MM.1S (cell line): Measurements from ENCODE around the gene TNFSF9.

Experiments
- DNase-seq: peaks from one replicate; pipeline ENCODE4 v3.0.0-alpha.2; 2015
- H2AFZ ChIP-seq: fragments of 300-600 bp; sonication (generic); 2 replicates; pipeline ENCODE4 v1.6.0; 2016; ENCODE audit warnings: antibody characterized with exemption, low read length
- H3F3A ChIP-seq: fragments of 300-600 bp; sonication (generic); 2 replicates; pipeline ENCODE4 v1.6.1; 2016; ENCODE audit warnings: mild to moderate bottlenecking, antibody characterized with exemption, low read length, moderate library complexity, mixed read lengths; ENCODE audit not compliant: insufficient read depth
- H3K27ac ChIP-seq: fragments of 300-600 bp; sonication (generic); 2 replicates; pipeline ENCODE4 v1.5.1; 2016; ENCODE audit warnings: mild to moderate bottlenecking, low read length
- H3K27me3 ChIP-seq: fragments of 300-600 bp; sonication (generic); replicated peaks from 2 replicates; pipeline ENCODE4 v1.6.0; 2016; ENCODE audit warnings: low read length; ENCODE audit not compliant: insufficient read depth
- H3K36me3 ChIP-seq: fragments of 300-600 bp; sonication (generic); replicated peaks from 2 replicates; pipeline ENCODE4 v1.6.1; 2016; ENCODE audit warnings: mild to moderate bottlenecking, low read length, mixed read lengths; ENCODE audit not compliant: insufficient read depth
- H3K4me1 ChIP-seq: fragments of 300-600 bp; sonication (generic); 2 replicates; pipeline ENCODE4 v1.6.1; 2016; ENCODE audit warnings: low read length, mixed read lengths
- H3K4me2 ChIP-seq: fragments of 300-600 bp; sonication (generic); 2 replicates; pipeline ENCODE4 v1.6.0; 2016; ENCODE audit warnings: low read depth, low read length
- H3K4me3 ChIP-seq: fragments of 300-600 bp; sonication (generic); 2 replicates; pipeline ENCODE4 v1.5.1; 2016; ENCODE audit warnings: low read length, mixed read lengths
- H3K79me2 ChIP-seq: fragments of 300-600 bp; sonication (generic); 2 replicates; pipeline ENCODE4 v1.6.1; 2016; ENCODE audit warnings: mixed run types, low read length, mixed read lengths
- H3K9ac ChIP-seq: fragments of 300-600 bp; sonication (generic); 2 replicates; pipeline ENCODE4 v1.6.1; 2016; ENCODE audit warnings: low read length, mixed read lengths
- H3K9me2 ChIP-seq: fragments of 300-600 bp; sonication (generic); replicated peaks from 2 replicates; pipeline ENCODE4 v1.6.1; 2016; ENCODE audit warnings: mild to moderate bottlenecking, low read length, mixed read lengths; ENCODE audit not compliant: insufficient read depth
- H3K9me3 ChIP-seq: fragments of 300-600 bp; sonication (generic); replicated peaks from 2 replicates; pipeline ENCODE4 v1.6.1; 2016; ENCODE audit warnings: mild to moderate bottlenecking, low read length, mixed read lengths; ENCODE audit not compliant: insufficient read depth
- H4K20me1 ChIP-seq: fragments of 300-600 bp; sonication (generic); 2 replicates; pipeline ENCODE4 v1.6.1; 2016; ENCODE audit warnings: mild to moderate bottlenecking, low read length, moderate library complexity, mixed read lengths; ENCODE audit not compliant: insufficient read depth
- EZH2 ChIP-seq: fragments of 300-600 bp; sonication (generic); optimal IDR thresholded peaks from 2 replicates; pipeline ENCODE3; 2017; ENCODE audit warnings: low read depth, mild to moderate bottlenecking, antibody characterized with exemption, low read length, mixed read lengths
- EZH2phosphoT487 ChIP-seq: fragments of 300-600 bp; sonication (generic); IDR thresholded peaks from 2 replicates; pipeline ENCODE4 v1.6.1; 2018; ENCODE audit warnings: antibody characterized with exemption, low read length
- TF ChIP-seq, protein P1 (sequence below): fragments of 300-600 bp; sonication (generic); IDR thresholded peaks from 2 replicates; pipeline ENCODE4 v1.5.1; 2016; ENCODE audit warnings: antibody characterized with exemption, low read length, mixed read lengths

The TNFSF9 gene

DNA sequence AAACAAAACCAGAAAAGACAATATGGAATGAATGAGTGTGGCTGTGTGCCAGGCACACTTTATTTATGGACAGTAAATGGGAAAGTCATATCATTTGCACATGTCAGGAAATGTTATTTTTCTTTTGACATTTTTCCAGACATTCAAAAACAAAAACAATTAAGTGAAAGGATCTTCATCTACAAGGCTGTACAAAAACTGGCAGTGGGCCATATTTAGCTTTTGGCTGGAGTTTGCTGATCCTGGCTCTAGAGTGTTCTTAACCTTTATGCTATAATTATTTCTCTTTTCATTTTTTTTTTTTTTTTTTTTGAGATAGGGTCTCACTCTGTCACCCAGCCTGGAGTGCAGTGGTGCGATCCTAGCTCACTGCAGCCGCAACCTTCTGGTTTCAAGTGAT is 6.5 kb upstream of the TNFSF9 start:
- TF ChIP-seq EZH2phosphoT487 = no peak
- no peak for TF ChIP-seq EZH2
- TF ChIP-seq, protein P1, sequence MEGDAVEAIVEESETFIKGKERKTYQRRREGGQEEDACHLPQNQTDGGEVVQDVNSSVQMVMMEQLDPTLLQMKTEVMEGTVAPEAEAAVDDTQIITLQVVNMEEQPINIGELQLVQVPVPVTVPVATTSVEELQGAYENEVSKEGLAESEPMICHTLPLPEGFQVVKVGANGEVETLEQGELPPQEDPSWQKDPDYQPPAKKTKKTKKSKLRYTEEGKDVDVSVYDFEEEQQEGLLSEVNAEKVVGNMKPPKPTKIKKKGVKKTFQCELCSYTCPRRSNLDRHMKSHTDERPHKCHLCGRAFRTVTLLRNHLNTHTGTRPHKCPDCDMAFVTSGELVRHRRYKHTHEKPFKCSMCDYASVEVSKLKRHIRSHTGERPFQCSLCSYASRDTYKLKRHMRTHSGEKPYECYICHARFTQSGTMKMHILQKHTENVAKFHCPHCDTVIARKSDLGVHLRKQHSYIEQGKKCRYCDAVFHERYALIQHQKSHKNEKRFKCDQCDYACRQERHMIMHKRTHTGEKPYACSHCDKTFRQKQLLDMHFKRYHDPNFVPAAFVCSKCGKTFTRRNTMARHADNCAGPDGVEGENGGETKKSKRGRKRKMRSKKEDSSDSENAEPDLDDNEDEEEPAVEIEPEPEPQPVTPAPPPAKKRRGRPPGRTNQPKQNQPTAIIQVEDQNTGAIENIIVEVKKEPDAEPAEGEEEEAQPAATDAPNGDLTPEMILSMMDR = no peak
- H3F3A ChIP-seq = 0 out of 2 replicates have a peak, but pooled peaks cover under 1% of the 10 kb centered on the region

DNA sequence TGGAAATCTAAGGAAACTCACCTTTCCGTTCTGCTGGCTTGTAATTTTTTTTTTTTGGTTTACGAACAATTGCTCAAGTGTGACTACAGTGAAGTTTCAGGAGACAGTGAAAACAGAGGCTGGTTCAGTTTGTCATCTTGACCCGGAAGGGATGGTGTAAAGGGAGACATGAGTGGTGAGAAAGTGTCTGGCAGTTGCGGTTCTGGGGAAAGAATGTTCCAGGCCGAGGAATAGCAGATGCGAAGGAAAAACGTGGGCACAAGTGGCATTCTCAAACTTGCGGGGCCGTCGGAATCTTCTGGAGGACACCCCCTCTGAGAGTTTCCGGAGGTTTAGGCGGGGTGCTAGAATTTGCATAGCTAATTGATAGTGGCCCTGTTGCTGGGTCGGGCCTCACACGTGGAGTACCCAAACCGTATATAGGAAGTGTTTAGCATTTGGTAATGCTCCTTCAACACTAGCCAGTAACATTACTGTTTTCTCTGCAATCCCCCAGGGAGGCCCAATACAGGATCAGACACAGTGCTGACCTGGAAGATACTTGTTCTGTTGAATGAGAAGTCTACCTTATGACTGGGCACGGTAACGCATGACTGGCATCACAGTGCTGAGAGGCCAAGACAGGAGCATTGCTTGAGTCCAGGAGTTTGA is 2.8 kb upstream of the TNFSF9 start:
- H3K4me1 ChIP-seq = peaks cover 9% of the 10 kb centered on the region
- H3K4me3 ChIP-seq = no peak overlapping the region
- peaks cover 19% of the 10 kb centered on the region for H3K27me3 ChIP-seq
- no peaks in the 10 kb centered on the region for H3K36me3 ChIP-seq
- no peaks in the 10 kb centered on the region for H3F3A ChIP-seq
- H3K9me2 ChIP-seq = no peaks in the 10 kb centered on the region
- H3K79me2 ChIP-seq = peaks cover 18% of the 10 kb centered on the region
- TF ChIP-seq, protein P1 = no peak
- TF ChIP-seq EZH2 (no peak), EZH2phosphoT487 (no peak)
- H2AFZ ChIP-seq = no peak overlapping the region
- no peak overlapping the region for H3K9ac ChIP-seq
- DNase-seq = no peak
- no peaks in the 10 kb centered on the region for H4K20me1 ChIP-seq
- H3K27ac ChIP-seq = no peak overlapping the region
- no peak overlapping the region for H3K4me2 ChIP-seq
- H3K9me3 ChIP-seq = no peaks in the 10 kb centered on the region

More for the DNA sequence above, 6.5 kb upstream of the TNFSF9 start:
- H3K9me3 ChIP-seq = no peaks in the 10 kb centered on the region
- no peak overlapping the region for H3K9ac ChIP-seq
- H4K20me1 ChIP-seq = no peaks in the 10 kb centered on the region
- H3K27ac ChIP-seq = no peak overlapping the region
- no peaks in the 10 kb centered on the region for H3K36me3 ChIP-seq
- no peaks in the 10 kb centered on the region for H3K4me1 ChIP-seq
- no peak for DNase-seq
- no peaks in the 10 kb centered on the region for H3K9me2 ChIP-seq
- H3K27me3 ChIP-seq = 0 out of 2 replicates have a peak, but pooled peaks cover under 1% of the 10 kb centered on the region
- no peak overlapping the region for H3K4me2 ChIP-seq
- no peaks in the 10 kb centered on the region for H3K79me2 ChIP-seq
- no peak overlapping the region for H2AFZ ChIP-seq
- H3K4me3 ChIP-seq = no peak overlapping the region

DNA sequence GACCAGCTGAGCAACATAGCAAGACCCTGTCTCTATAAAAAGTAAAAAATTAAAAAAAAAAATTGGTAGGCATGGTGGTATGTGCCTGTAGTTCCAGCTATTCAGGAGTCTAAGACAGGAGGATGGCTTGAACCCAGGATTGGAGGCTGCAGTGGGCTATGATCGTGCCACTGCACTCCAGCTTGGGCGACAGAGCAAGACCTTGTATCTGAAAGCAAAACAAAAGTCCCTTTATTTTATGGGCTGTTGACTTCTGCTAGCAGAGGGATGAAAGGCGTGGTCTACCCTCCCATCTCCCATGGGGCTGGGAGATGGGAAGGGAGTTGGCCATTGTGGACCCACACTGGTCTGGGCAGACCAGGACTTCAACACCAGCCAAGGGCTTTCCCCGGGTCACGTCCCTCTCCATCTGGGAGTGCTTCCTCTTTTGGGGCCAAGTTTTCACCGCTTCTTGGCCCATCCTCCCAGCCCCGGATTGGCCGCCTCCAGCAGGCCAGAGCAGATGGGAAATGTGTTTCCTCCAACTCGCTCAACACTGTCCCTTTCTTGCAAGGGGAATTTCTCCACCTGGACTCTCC is 2.2 kb upstream of the TNFSF9 start:
- H3K4me2 ChIP-seq = no peak overlapping the region
- H3K79me2 ChIP-seq = peaks cover 18% of the 10 kb centered on the region
- peaks cover 19% of the 10 kb centered on the region for H3K27me3 ChIP-seq
- H3K9me3 ChIP-seq = no peaks in the 10 kb centered on the region
- no peak overlapping the region for H3K27ac ChIP-seq
- H3K36me3 ChIP-seq = no peaks in the 10 kb centered on the region
- H3F3A ChIP-seq = no peaks in the 10 kb centered on the region
- no peak overlapping the region for H3K4me3 ChIP-seq
- no peaks in the 10 kb centered on the region for H4K20me1 ChIP-seq
- no peak for DNase-seq
- TF ChIP-seq EZH2phosphoT487 (no peak), EZH2 (no peak)
- TF ChIP-seq, protein P1 = no peak
- H3K4me1 ChIP-seq = peaks cover 9% of the 10 kb centered on the region
- H2AFZ ChIP-seq = no peak overlapping the region
- H3K9ac ChIP-seq = no peak overlapping the region
- H3K9me2 ChIP-seq = no peaks in the 10 kb centered on the region
